ENCODE measurements around the gene UGT1A5.

The UGT1A5 gene

GRCh38 chr2:233817361-233817911, 104.7 kb downstream of the UGT1A5 start:
- Histone ChIP-seq H3K9ac (ENCODE audit: low read depth, low read length) (no peak overlapping the region), H3K36me3 (ENCODE audit: insufficient read depth, low read depth, low read length) (no peaks in the 10 kb centered on the region), H3K27ac (ENCODE audit: low read length) (no peak overlapping the region)

GRCh38 chr2:233817995-233818638, 105.4 kb downstream of the UGT1A5 start:
- Histone ChIP-seq H3K4me3 (ENCODE audit: low read length) (no peak overlapping the region), H3K9me3 (ENCODE audit: insufficient read depth, low read depth, low read length) (no peaks in the 10 kb centered on the region), H3K27me3 (ENCODE audit: insufficient read depth, low read length) (no peaks in the 10 kb centered on the region), H3K4me1 (ENCODE audit: insufficient read depth, low read length) (no peaks in the 10 kb centered on the region), H3K36me3 (ENCODE audit: insufficient read depth, low read depth, low read length) (no peaks in the 10 kb centered on the region), H3K9ac (ENCODE audit: low read depth, low read length) (no peak overlapping the region), H3K27ac (ENCODE audit: low read length) (no peak overlapping the region)

More at GRCh38 chr2:233817361-233817911, 104.7 kb downstream of the UGT1A5 start:
- Histone ChIP-seq H3K9me3 (ENCODE audit: insufficient read depth, low read depth, low read length) (no peaks in the 10 kb centered on the region), H3K27me3 (ENCODE audit: insufficient read depth, low read length) (no peaks in the 10 kb centered on the region), H3K4me3 (ENCODE audit: low read length) (no peak overlapping the region), H3K4me1 (ENCODE audit: insufficient read depth, low read length) (no peaks in the 10 kb centered on the region)

GRCh38 chr2:233818639-233819621, 106.2 kb downstream of the UGT1A5 start:
- no peaks in the 10 kb centered on the region for H3K4me1 ChIP-seq (ENCODE audit: insufficient read depth, low read length)
- H3K9me3 ChIP-seq (ENCODE audit: insufficient read depth, low read depth, low read length), result no peaks in the 10 kb centered on the region
- no peak overlapping the region for H3K4me3 ChIP-seq (ENCODE audit: low read length)
- no peaks in the 10 kb centered on the region for H3K36me3 ChIP-seq (ENCODE audit: insufficient read depth, low read depth, low read length)
- no peak overlapping the region for H3K9ac ChIP-seq (ENCODE audit: low read depth, low read length)
- H3K27me3 ChIP-seq (ENCODE audit: insufficient read depth, low read length), result no peaks in the 10 kb centered on the region
- no peak overlapping the region for H3K27ac ChIP-seq (ENCODE audit: low read length)

GRCh38 chr2:233819884-233820773, 107.4 kb downstream of the UGT1A5 start:
- Histone ChIP-seq H3K4me3 (ENCODE audit: low read length) (no peak overlapping the region), H3K27me3 (ENCODE audit: insufficient read depth, low read length) (no peaks in the 10 kb centered on the region), H3K4me1 (ENCODE audit: insufficient read depth, low read length) (no peaks in the 10 kb centered on the region)

GRCh38 chr2:233820774-233821105, 108.0 kb downstream of the UGT1A5 start:
- Histone ChIP-seq H3K27me3 (ENCODE audit: insufficient read depth, low read length) (no peaks in the 10 kb centered on the region), H3K4me1 (ENCODE audit: insufficient read depth, low read length) (no peaks in the 10 kb centered on the region), H3K9ac (ENCODE audit: low read depth, low read length) (no peak overlapping the region), H3K36me3 (ENCODE audit: insufficient read depth, low read depth, low read length) (no peaks in the 10 kb centered on the region), H3K4me3 (ENCODE audit: low read length) (no peak overlapping the region), H3K27ac (ENCODE audit: low read length) (no peak overlapping the region), H3K9me3 (ENCODE audit: insufficient read depth, low read depth, low read length) (no peaks in the 10 kb centered on the region)

More at GRCh38 chr2:233819884-233820773, 107.4 kb downstream of the UGT1A5 start:
- Histone ChIP-seq H3K9me3 (ENCODE audit: insufficient read depth, low read depth, low read length) (no peaks in the 10 kb centered on the region), H3K36me3 (ENCODE audit: insufficient read depth, low read depth, low read length) (no peaks in the 10 kb centered on the region), H3K9ac (ENCODE audit: low read depth, low read length) (no peak overlapping the region), H3K27ac (ENCODE audit: low read length) (no peak overlapping the region)

- no peaks in the 10 kb centered on the region for H3K27me3 ChIP-seq (ENCODE audit: insufficient read depth, low read length)
- no peak overlapping the region for H3K27ac ChIP-seq (ENCODE audit: low read length)
- no peaks in the 10 kb centered on the region for H3K36me3 ChIP-seq (ENCODE audit: insufficient read depth, low read depth, low read length)
- H3K9ac ChIP-seq (ENCODE audit: low read depth, low read length), result no peak overlapping the region
- no peaks in the 10 kb centered on the region for H3K9me3 ChIP-seq (ENCODE audit: insufficient read depth, low read depth, low read length)
- H3K4me3 ChIP-seq (ENCODE audit: low read length), result no peak overlapping the region
- H3K4me1 ChIP-seq (ENCODE audit: insufficient read depth, low read length), result no peaks in the 10 kb centered on the region
Measured at GRCh38 chr2:233821196-233821595, 108.5 kb downstream of the UGT1A5 start.

- no peaks in the 10 kb centered on the region for H3K4me1 ChIP-seq (ENCODE audit: insufficient read depth, low read length)
- H3K9ac ChIP-seq (ENCODE audit: low read depth, low read length), result no peak overlapping the region
- no peaks in the 10 kb centered on the region for H3K27me3 ChIP-seq (ENCODE audit: insufficient read depth, low read length)
- no peak overlapping the region for H3K4me3 ChIP-seq (ENCODE audit: low read length)
- no peak overlapping the region for H3K27ac ChIP-seq (ENCODE audit: low read length)
- no peaks in the 10 kb centered on the region for H3K9me3 ChIP-seq (ENCODE audit: insufficient read depth, low read depth, low read length)
- no peaks in the 10 kb centered on the region for H3K36me3 ChIP-seq (ENCODE audit: insufficient read depth, low read depth, low read length)
Measured at GRCh38 chr2:233821709-233822100, 109.0 kb downstream of the UGT1A5 start.

- H3K27ac ChIP-seq (ENCODE audit: low read length), result no peak overlapping the region
- no peaks in the 10 kb centered on the region for H3K9me3 ChIP-seq (ENCODE audit: insufficient read depth, low read depth, low read length)
- no peak overlapping the region for H3K4me3 ChIP-seq (ENCODE audit: low read length)
- H3K36me3 ChIP-seq (ENCODE audit: insufficient read depth, low read depth, low read length), result no peaks in the 10 kb centered on the region
- no peak overlapping the region for H3K9ac ChIP-seq (ENCODE audit: low read depth, low read length)
- no peaks in the 10 kb centered on the region for H3K4me1 ChIP-seq (ENCODE audit: insufficient read depth, low read length)
- no peaks in the 10 kb centered on the region for H3K27me3 ChIP-seq (ENCODE audit: insufficient read depth, low read length)
Measured at GRCh38 chr2:233822101-233822771, 109.5 kb downstream of the UGT1A5 start.
